HEK293 (cell line): ENCODE data around the gene GALNT2.

ENCODE experiments used
- FEZF1 ChIP-seq: fragments of 450-650 bp; formaldehyde crosslinking; IDR thresholded peaks from 2 replicates; pipeline ENCODE4 v1.5.1; 2016; ENCODE audit warnings: missing biosample characterization, missing genetic modification characterization
- GLIS1 ChIP-seq: fragments of 450-650 bp; formaldehyde crosslinking; IDR thresholded peaks from 2 replicates; pipeline ENCODE4 v1.5.1; 2016; ENCODE audit warnings: missing biosample characterization, missing genetic modification characterization
- IKZF3 ChIP-seq: fragments of 450-650 bp; IDR thresholded peaks from 2 replicates; pipeline ENCODE4 v1.5.0; 2018; ENCODE audit warnings: missing biosample characterization, mild to moderate bottlenecking, missing genetic modification characterization, moderate library complexity
- KLF10 ChIP-seq: fragments of 450-650 bp; IDR thresholded peaks from 2 replicates; pipeline ENCODE4 v1.5.1; 2018; ENCODE audit warnings: missing biosample characterization, mild to moderate bottlenecking, missing genetic modification characterization
- OSR2 ChIP-seq: fragments of 450-650 bp; formaldehyde crosslinking; IDR thresholded peaks from 2 replicates; pipeline ENCODE4 v1.5.1; 2016; ENCODE audit warnings: missing biosample characterization, missing genetic modification characterization
- PATZ1 ChIP-seq: fragments of 450-650 bp; formaldehyde crosslinking; IDR thresholded peaks from 2 replicates; pipeline ENCODE4 v1.5.1; 2016; ENCODE audit warnings: missing biosample characterization, missing genetic modification characterization
- PRDM10 ChIP-seq: fragments of 450-650 bp; formaldehyde crosslinking; IDR thresholded peaks from 2 replicates; pipeline ENCODE4 v1.5.1; 2016; ENCODE audit warnings: missing biosample characterization, missing genetic modification characterization
- SALL2 ChIP-seq: fragments of 450-650 bp; formaldehyde crosslinking; IDR thresholded peaks from 2 replicates; pipeline ENCODE4 v1.5.0; 2017; ENCODE audit warnings: missing biosample characterization, mild to moderate bottlenecking, missing genetic modification characterization, borderline replicate concordance
- YY1 ChIP-seq: fragments of 450-650 bp; formaldehyde crosslinking; IDR thresholded peaks from 2 replicates; pipeline ENCODE4 v1.5.1; 2018; ENCODE audit warnings: missing biosample characterization, missing genetic modification characterization
- ZBTB21 ChIP-seq: fragments of 450-650 bp; formaldehyde crosslinking; IDR thresholded peaks from 2 replicates; pipeline ENCODE4 v1.5.1; 2017; ENCODE audit warnings: missing biosample characterization, missing genetic modification characterization
- ZEB2 ChIP-seq: fragments of 450-650 bp; formaldehyde crosslinking; IDR thresholded peaks from 2 replicates; pipeline ENCODE4 v1.5.1; 2016; ENCODE audit warnings: missing biosample characterization, missing genetic modification characterization
- ZFHX2 ChIP-seq: fragments of 450-650 bp; formaldehyde crosslinking; conservative IDR thresholded peaks from 2 replicates; pipeline ENCODE4 v1.5.1; 2016; ENCODE audit warnings: missing biosample characterization, missing genetic modification characterization
- ZIC2 ChIP-seq: fragments of 450-650 bp; formaldehyde crosslinking; IDR thresholded peaks from 2 replicates; pipeline ENCODE4 v1.5.1; 2016; ENCODE audit warnings: missing biosample characterization, missing genetic modification characterization
- ZNF148 ChIP-seq: fragments of 450-650 bp; formaldehyde crosslinking; IDR thresholded peaks from 2 replicates; pipeline ENCODE4 v1.5.0; 2017; ENCODE audit warnings: missing biosample characterization, missing genetic modification characterization, borderline replicate concordance
- ZNF214 ChIP-seq: fragments of 450-650 bp; formaldehyde crosslinking; IDR thresholded peaks from 2 replicates; pipeline ENCODE4 v1.5.1; 2017; ENCODE audit warnings: missing biosample characterization, mild to moderate bottlenecking, missing genetic modification characterization, borderline replicate concordance
- ZNF324 ChIP-seq: fragments of 450-650 bp; formaldehyde crosslinking; IDR thresholded peaks from 2 replicates; pipeline ENCODE4 v1.5.1; 2016; ENCODE audit warnings: missing biosample characterization, missing genetic modification characterization
- ZNF391 ChIP-seq: fragments of 450-650 bp; formaldehyde crosslinking; IDR thresholded peaks from 2 replicates; pipeline ENCODE4 v1.5.1; 2016; ENCODE audit warnings: low read depth, missing biosample characterization, missing genetic modification characterization, borderline replicate concordance
- ZNF473 ChIP-seq: fragments of 450-650 bp; formaldehyde crosslinking; IDR thresholded peaks from 2 replicates; pipeline ENCODE4 v1.5.1; 2017; ENCODE audit warnings: missing biosample characterization, missing genetic modification characterization
- ZNF544 ChIP-seq: fragments of 450-650 bp; formaldehyde crosslinking; IDR thresholded peaks from 2 replicates; pipeline ENCODE4 v1.5.0; 2017; ENCODE audit warnings: missing biosample characterization, missing genetic modification characterization
- ZNF555 ChIP-seq: fragments of 450-650 bp; formaldehyde crosslinking; conservative IDR thresholded peaks from 2 replicates; pipeline ENCODE4 v1.5.1; 2017; ENCODE audit warnings: missing biosample characterization, mild to moderate bottlenecking, missing genetic modification characterization, inconsistent platforms
- ZNF561 ChIP-seq: fragments of 450-650 bp; IDR thresholded peaks from 2 replicates; pipeline ENCODE4 v1.5.1; 2018; ENCODE audit warnings: missing biosample characterization, missing genetic modification characterization, borderline replicate concordance
- ZNF596 ChIP-seq: fragments of 450-650 bp; IDR thresholded peaks from 2 replicates; pipeline ENCODE4 v1.5.0; 2018; ENCODE audit warnings: missing biosample characterization, mild to moderate bottlenecking, missing genetic modification characterization, moderate library complexity
- ZNF610 ChIP-seq: fragments of 450-650 bp; formaldehyde crosslinking; IDR thresholded peaks from 2 replicates; pipeline ENCODE4 v1.5.1; 2016; ENCODE audit warnings: missing biosample characterization, missing genetic modification characterization, borderline replicate concordance
- ZNF658 ChIP-seq: fragments of 450-650 bp; formaldehyde crosslinking; IDR thresholded peaks from 2 replicates; pipeline ENCODE4; 2016; ENCODE audit warnings: missing biosample characterization, missing genetic modification characterization
- ZNF677 ChIP-seq: fragments of 450-650 bp; IDR thresholded peaks from 2 replicates; pipeline ENCODE4 v1.5.0; 2018; ENCODE audit warnings: missing biosample characterization, mild to moderate bottlenecking, missing genetic modification characterization, moderate library complexity
- ZNF776 ChIP-seq: fragments of 450-650 bp; formaldehyde crosslinking; IDR thresholded peaks from 2 replicates; pipeline ENCODE4 v1.5.0; 2017; ENCODE audit warnings: missing biosample characterization, missing genetic modification characterization, borderline replicate concordance
- ZSCAN16 ChIP-seq: fragments of 450-650 bp; formaldehyde crosslinking; IDR thresholded peaks from 2 replicates; pipeline ENCODE4 v1.5.1; 2016; ENCODE audit warnings: missing biosample characterization, missing genetic modification characterization
- ZSCAN30 ChIP-seq: fragments of 450-650 bp; IDR thresholded peaks from 2 replicates; pipeline ENCODE4 v1.5.1; 2018; ENCODE audit warnings: missing biosample characterization, mild to moderate bottlenecking, missing genetic modification characterization, moderate library complexity
- TF ChIP-seq, protein P1 (sequence below): fragments of 450-650 bp; IDR thresholded peaks from 2 replicates; pipeline ENCODE4 v1.5.1; 2018; ENCODE audit warnings: missing biosample characterization, mild to moderate bottlenecking, missing genetic modification characterization
- TF ChIP-seq, protein P2 (sequence below): fragments of 450-650 bp; formaldehyde crosslinking; IDR thresholded peaks from 2 replicates; pipeline ENCODE4 v1.5.1; 2016; ENCODE audit warnings: missing biosample characterization, missing genetic modification characterization, low read depth

The GALNT2 gene

GRCh38 chr1:230145505-230145899 lies 78.5 kb downstream of the GALNT2 start (continued):
- TF ChIP-seq PRDM10 (peak; percentile 80), ZSCAN30 (peak; percentile 61; the same call in 1 of the 2 replicates), IKZF3 (peak; percentile 78), ZNF148 (tag by site-specific recombination) (no peak), KLF10 (tag by site-specific recombination) (peak; percentile 88), SALL2 (tag by site-specific recombination) (no peak), ZSCAN16 (tag by site-specific recombination) (no peak), ZBTB21 (tag by site-specific recombination) (peak; percentile 86), ZNF677 (peak; percentile 83), FEZF1 (tag by site-specific recombination) (peak; percentile 72), ZNF555 (tag by site-specific recombination) (no peak), ZNF214 (tag by site-specific recombination) (peak; percentile 76; the same call in 1 of the 2 replicates), ZNF473 (tag by site-specific recombination) (peak; percentile 90), OSR2 (tag by site-specific recombination) (peak; percentile 65), ZEB2 (peak; percentile 45; the same call in 1 of the 2 replicates), ZNF776 (tag by site-specific recombination) (peak; percentile 93; the same call in 1 of the 2 replicates), ZIC2 (tag by site-specific recombination) (peak; percentile 86), ZNF610 (tag by site-specific recombination) (no peak; the same call in 1 of the 2 replicates), PATZ1 (peak; percentile 89), ZNF658 (tag by site-specific recombination) (no peak), ZNF391 (tag by site-specific recombination) (no peak), ZNF561 (tag by site-specific recombination) (peak; percentile 97), ZFHX2 (tag by site-specific recombination) (peak; percentile 6; the same call in 1 of the 2 replicates), ZNF324 (tag by site-specific recombination) (0 out of 2 replicates have a peak, but pooled peaks have one; percentile 54), ZNF596 (peak; percentile 62; the same call in 1 of the 2 replicates), YY1 (0 out of 2 replicates have a peak, but pooled peaks have one; percentile 26), GLIS1 (tag by site-specific recombination) (no peak), ZNF544 (tag by site-specific recombination) (peak; percentile 98)
- TF ChIP-seq, protein P1, sequence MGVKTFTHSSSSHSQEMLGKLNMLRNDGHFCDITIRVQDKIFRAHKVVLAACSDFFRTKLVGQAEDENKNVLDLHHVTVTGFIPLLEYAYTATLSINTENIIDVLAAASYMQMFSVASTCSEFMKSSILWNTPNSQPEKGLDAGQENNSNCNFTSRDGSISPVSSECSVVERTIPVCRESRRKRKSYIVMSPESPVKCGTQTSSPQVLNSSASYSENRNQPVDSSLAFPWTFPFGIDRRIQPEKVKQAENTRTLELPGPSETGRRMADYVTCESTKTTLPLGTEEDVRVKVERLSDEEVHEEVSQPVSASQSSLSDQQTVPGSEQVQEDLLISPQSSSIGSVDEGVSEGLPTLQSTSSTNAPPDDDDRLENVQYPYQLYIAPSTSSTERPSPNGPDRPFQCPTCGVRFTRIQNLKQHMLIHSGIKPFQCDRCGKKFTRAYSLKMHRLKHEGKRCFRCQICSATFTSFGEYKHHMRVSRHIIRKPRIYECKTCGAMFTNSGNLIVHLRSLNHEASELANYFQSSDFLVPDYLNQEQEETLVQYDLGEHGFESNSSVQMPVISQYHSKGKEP (tag by site-specific recombination): peak; percentile 91; the same call in 1 of the 2 replicates
- TF ChIP-seq, protein P2, sequence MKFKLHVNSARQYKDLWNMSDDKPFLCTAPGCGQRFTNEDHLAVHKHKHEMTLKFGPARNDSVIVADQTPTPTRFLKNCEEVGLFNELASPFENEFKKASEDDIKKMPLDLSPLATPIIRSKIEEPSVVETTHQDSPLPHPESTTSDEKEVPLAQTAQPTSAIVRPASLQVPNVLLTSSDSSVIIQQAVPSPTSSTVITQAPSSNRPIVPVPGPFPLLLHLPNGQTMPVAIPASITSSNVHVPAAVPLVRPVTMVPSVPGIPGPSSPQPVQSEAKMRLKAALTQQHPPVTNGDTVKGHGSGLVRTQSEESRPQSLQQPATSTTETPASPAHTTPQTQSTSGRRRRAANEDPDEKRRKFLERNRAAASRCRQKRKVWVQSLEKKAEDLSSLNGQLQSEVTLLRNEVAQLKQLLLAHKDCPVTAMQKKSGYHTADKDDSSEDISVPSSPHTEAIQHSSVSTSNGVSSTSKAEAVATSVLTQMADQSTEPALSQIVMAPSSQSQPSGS: peak; percentile 25; the same call in 1 of the 2 replicates
